Mammary epithelial cell (primary cell): ENCODE measurements around the gene ZNF879.

Source experiments
- EZH2 ChIP-seq: IDR thresholded peaks from 2 replicates; pipeline ENCODE4 v1.6.1; 2012; ENCODE audit warnings: low read length, inconsistent platforms, borderline replicate concordance
- TF ChIP-seq, protein P1 (sequence below), 2 donors: IDR thresholded peaks in 1 of 2; conservative IDR thresholded peaks in 1 of 2; 2 replicates each; pipeline ENCODE4 v1.5.1; 2011 to 2012; ENCODE audit warnings: inconsistent platforms in 2 of 2, low read length in 2 of 2, mild to moderate bottlenecking in 2 of 2, control low read depth in 1 of 2, low read depth in 1 of 2; ENCODE audit not compliant: insufficient read depth in 1 of 2; ENCODE audit errors: extremely low read depth in 1 of 2

DNA sequence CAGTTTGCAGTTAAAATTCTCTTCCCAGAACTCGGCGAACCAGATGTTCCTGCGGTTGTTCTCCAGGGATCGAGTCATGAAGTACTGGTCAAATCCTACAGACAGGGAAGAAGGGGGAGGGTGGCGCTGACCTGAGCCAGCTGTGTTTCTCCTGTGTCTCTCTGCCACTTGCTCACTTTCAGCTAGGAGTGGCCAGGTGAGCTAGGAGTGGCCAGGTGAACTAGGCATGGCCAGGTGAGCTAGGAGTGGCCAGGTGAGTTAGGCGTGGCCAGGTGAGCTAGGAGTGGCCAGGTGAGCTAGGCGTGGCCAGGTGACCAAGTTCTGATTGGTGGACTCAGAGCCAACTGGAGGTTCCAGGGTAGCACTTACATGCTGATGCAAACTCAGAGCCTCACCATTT lies 34.3 kb upstream of the ZNF879 start:
- no peak for TF ChIP-seq EZH2
- TF ChIP-seq, protein P1, sequence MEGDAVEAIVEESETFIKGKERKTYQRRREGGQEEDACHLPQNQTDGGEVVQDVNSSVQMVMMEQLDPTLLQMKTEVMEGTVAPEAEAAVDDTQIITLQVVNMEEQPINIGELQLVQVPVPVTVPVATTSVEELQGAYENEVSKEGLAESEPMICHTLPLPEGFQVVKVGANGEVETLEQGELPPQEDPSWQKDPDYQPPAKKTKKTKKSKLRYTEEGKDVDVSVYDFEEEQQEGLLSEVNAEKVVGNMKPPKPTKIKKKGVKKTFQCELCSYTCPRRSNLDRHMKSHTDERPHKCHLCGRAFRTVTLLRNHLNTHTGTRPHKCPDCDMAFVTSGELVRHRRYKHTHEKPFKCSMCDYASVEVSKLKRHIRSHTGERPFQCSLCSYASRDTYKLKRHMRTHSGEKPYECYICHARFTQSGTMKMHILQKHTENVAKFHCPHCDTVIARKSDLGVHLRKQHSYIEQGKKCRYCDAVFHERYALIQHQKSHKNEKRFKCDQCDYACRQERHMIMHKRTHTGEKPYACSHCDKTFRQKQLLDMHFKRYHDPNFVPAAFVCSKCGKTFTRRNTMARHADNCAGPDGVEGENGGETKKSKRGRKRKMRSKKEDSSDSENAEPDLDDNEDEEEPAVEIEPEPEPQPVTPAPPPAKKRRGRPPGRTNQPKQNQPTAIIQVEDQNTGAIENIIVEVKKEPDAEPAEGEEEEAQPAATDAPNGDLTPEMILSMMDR (conservative IDR thresholded peaks at IDR 0.05 in 1 of 2, IDR thresholded peaks at IDR 0.05 in 1 of 2; ENCODE audit: extremely low read depth in 1 of 2, insufficient read depth in 1 of 2, low read depth in 1 of 2, low read length in 2 of 2), result no peak
